Measurements from ENCODE around the gene EGFR. TPM values are rescaled to one million over a fixed set of nuclear protein-coding genes. Genes with fewer than 3 reads are reported as not detected.
"Not testable (repeated sequence)": the region's sequence is repeated elsewhere in the genome, so short reads cannot be mapped to it uniquely, and the experiment has no call there.

The EGFR gene
- total RNA-seq, 2 donors from 2014 or later: 54.8 to 56.7 TPM

DNA sequence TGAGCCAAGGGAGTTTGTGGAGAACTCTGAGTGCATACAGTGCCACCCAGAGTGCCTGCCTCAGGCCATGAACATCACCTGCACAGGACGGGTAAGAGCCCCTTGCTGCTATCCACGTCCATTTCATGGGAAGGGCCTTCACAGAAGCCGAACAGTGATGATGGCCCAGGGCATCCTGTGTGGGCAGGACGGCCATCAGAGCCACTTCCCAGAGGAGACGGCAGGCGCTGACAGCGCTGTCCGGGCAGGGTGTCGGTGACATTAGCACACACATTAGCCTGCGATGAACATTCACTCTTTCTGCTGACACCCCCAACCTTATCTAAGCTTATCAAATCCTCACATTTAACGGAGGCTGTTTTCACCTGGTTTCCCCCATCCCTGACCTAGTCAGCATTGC lies 144.9 kb downstream of the EGFR start:
- no peaks in the 10 kb centered on the region for H3K9me3 ChIP-seq
- DNase-seq (ENCODE audit: low spot score) (no peak), ATAC-seq (ENCODE audit: insufficient number of reproducible peaks, low FRiP score, low read depth) (no peak)
- H3K4me3 ChIP-seq: no peak overlapping the region
- no peak overlapping the region for H3K27ac ChIP-seq
- H3K4me1 ChIP-seq (ENCODE audit: control insufficient read depth in 1 of 2, low read depth in 2 of 2): peaks cover 0 to under 1% of the 10 kb centered on the region in 2 donors
- peaks cover 23% of the 10 kb centered on the region for H3K36me3 ChIP-seq
- TF ChIP-seq, protein P1, sequence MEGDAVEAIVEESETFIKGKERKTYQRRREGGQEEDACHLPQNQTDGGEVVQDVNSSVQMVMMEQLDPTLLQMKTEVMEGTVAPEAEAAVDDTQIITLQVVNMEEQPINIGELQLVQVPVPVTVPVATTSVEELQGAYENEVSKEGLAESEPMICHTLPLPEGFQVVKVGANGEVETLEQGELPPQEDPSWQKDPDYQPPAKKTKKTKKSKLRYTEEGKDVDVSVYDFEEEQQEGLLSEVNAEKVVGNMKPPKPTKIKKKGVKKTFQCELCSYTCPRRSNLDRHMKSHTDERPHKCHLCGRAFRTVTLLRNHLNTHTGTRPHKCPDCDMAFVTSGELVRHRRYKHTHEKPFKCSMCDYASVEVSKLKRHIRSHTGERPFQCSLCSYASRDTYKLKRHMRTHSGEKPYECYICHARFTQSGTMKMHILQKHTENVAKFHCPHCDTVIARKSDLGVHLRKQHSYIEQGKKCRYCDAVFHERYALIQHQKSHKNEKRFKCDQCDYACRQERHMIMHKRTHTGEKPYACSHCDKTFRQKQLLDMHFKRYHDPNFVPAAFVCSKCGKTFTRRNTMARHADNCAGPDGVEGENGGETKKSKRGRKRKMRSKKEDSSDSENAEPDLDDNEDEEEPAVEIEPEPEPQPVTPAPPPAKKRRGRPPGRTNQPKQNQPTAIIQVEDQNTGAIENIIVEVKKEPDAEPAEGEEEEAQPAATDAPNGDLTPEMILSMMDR (IDR thresholded peaks at IDR 0.05): no peak
- no peaks in the 10 kb centered on the region for H3K27me3 ChIP-seq (replicated peaks; ENCODE audit: insufficient read depth)

DNA sequence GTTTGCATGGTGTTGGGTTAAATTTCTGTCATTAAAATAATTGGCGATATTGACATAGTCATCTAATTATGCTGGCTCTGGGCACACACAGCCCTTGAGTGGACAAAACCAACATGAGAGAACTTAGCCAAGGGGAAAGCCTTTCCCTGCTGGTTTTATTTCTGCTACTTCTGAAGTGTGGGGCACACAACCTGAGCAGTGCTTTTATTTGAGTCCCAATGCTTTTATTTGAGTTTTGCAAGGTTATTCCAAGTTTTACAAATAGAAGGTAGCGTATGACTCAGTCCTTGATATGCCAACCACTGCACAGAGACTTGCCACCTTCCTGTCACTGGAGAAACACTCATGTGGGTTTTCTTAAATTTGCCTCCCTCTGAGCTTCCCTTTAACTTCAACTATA lies 145.7 kb downstream of the EGFR start:
- DNase-seq (ENCODE audit: low spot score) (no peak), ATAC-seq (ENCODE audit: insufficient number of reproducible peaks, low FRiP score, low read depth) (no peak)
- H3K4me3 ChIP-seq: no peak overlapping the region
- no peaks in the 10 kb centered on the region for H3K9me3 ChIP-seq
- TF ChIP-seq, protein P1 (IDR thresholded peaks at IDR 0.05): no peak
- H3K27me3 ChIP-seq (replicated peaks; ENCODE audit: insufficient read depth): no peaks in the 10 kb centered on the region
- no peak overlapping the region for H3K27ac ChIP-seq
- peaks cover 23% of the 10 kb centered on the region for H3K36me3 ChIP-seq
- no peaks in the 10 kb centered on the region for H3K4me1 ChIP-seq (ENCODE audit: control insufficient read depth in 1 of 2, low read depth in 2 of 2)

DNA sequence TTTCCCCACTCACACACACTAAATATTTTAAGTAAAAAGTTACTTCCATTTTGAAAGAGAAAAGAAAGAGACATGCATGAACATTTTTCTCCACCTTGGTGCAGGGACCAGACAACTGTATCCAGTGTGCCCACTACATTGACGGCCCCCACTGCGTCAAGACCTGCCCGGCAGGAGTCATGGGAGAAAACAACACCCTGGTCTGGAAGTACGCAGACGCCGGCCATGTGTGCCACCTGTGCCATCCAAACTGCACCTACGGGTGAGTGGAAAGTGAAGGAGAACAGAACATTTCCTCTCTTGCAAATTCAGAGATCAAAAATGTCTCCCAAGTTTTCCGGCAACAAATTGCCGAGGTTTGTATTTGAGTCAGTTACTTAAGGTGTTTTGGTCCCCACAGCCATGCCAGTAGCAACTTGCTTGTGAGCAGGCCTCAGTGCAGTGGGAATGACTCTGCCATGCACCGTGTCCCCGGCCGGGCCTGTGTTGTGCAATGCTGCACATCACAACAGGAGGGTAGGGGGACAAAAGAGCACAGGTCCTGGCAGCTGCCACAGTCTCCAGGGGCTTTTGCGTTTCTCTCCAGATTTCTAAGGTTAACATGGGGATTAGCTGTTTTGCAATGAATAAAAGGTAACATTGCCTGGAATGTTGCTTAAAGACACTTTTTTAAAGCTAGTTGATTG lies 146.5 kb downstream of the EGFR start:
- H3K9me3 ChIP-seq: no peaks in the 10 kb centered on the region
- ATAC-seq (ENCODE audit: insufficient number of reproducible peaks, low FRiP score, low read depth): no peak
- peaks cover 23% of the 10 kb centered on the region for H3K36me3 ChIP-seq
- H3K4me1 ChIP-seq (ENCODE audit: control insufficient read depth in 1 of 2, low read depth in 2 of 2): no peaks in the 10 kb centered on the region
- TF ChIP-seq, protein P1 (IDR thresholded peaks at IDR 0.05): no peak
- DNase-seq (ENCODE audit: low spot score): no peak
- H3K27me3 ChIP-seq (replicated peaks; ENCODE audit: insufficient read depth): no peaks in the 10 kb centered on the region
- no peak overlapping the region for H3K4me3 ChIP-seq
- H3K27ac ChIP-seq: no peak overlapping the region

GRCh38 chr7:55167296-55167695 lies 148.5 kb downstream of the EGFR start:
- DNase-seq (ENCODE audit: low spot score); H3K9me3 ChIP-seq; H3K27ac ChIP-seq; H3K27me3 ChIP-seq (replicated peaks; ENCODE audit: insufficient read depth); H3K4me1 ChIP-seq (ENCODE audit: control insufficient read depth in 1 of 2, low read depth in 2 of 2); H3K4me3 ChIP-seq; ATAC-seq (ENCODE audit: insufficient number of reproducible peaks, low FRiP score, low read depth): not testable (repeated sequence)
- peaks cover 28% of the 10 kb centered on the region for H3K36me3 ChIP-seq

DNA sequence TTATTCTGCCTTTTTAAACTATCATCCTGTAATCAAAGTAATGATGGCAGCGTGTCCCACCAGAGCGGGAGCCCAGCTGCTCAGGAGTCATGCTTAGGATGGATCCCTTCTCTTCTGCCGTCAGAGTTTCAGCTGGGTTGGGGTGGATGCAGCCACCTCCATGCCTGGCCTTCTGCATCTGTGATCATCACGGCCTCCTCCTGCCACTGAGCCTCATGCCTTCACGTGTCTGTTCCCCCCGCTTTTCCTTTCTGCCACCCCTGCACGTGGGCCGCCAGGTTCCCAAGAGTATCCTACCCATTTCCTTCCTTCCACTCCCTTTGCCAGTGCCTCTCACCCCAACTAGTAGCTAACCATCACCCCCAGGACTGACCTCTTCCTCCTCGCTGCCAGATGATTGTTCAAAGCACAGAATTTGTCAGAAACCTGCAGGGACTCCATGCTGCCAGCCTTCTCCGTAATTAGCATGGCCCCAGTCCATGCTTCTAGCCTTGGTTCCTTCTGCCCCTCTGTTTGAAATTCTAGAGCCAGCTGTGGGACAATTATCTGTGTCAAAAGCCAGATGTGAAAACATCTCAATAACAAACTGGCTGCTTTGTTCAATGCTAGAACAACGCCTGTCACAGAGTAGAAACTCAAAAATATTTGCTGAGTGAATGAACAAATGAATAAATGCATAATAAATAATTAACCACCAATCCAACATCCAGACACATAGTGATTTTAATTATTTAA lies 151.7 kb downstream of the EGFR start:
- Histone ChIP-seq H3K4me1 (ENCODE audit: control insufficient read depth in 1 of 2, low read depth in 2 of 2) (no peaks in the 10 kb centered on the region), H3K4me3 (no peak overlapping the region), H3K27ac (no peak overlapping the region), H3K36me3 (peaks cover 43% of the 10 kb centered on the region), H3K27me3 (replicated peaks; ENCODE audit: insufficient read depth) (no peaks in the 10 kb centered on the region), H3K9me3 (no peaks in the 10 kb centered on the region)
- TF ChIP-seq, protein P1 (IDR thresholded peaks at IDR 0.05): no peak
- no peak for ATAC-seq (ENCODE audit: insufficient number of reproducible peaks, low FRiP score, low read depth)
- no peak for DNase-seq (ENCODE audit: low spot score)

All from thoracic aorta (tissue), 2 donors.